B cell (primary cell): ENCODE data around the gene PCYOX1L. TPM values are rescaled to one million over a fixed set of nuclear protein-coding genes. Genes with fewer than 3 reads are reported as not detected.

Experiments used
- ATAC-seq: fragments of 200-7000 bp; cut with Tn5 transposase; one replicate; pipeline ENCODE4 v1.10.0; 2021; ENCODE audit warnings: low read depth, mild to moderate bottlenecking, moderate number of reproducible peaks, moderate library complexity
- CTCF ChIA-PET: fragments of 350-600 bp; sonication (Branson Sonifier 250); formaldehyde crosslinking; loops from one replicate; lab custom pipeline; 2021; ENCODE audit warnings: antibody characterized with exemption, inconsistent platforms; lab: Charles Lee
- POLR2A ChIA-PET: fragments of 350-600 bp; sonication (Branson Sonifier 250); formaldehyde crosslinking; loops from one replicate; lab custom pipeline; 2021; ENCODE audit warnings: antibody characterized with exemption; lab: Charles Lee
- DNase-seq: peaks from one replicate; pipeline ENCODE4 v3.0.0; 2013
- H2AFZ ChIP-seq: 2 replicates; pipeline ENCODE4 v1.6.1; 2012; ENCODE audit warnings: mild to moderate bottlenecking, low read depth, low read length; ENCODE audit not compliant: insufficient read depth, poor library complexity, severe bottlenecking
- H3K27ac ChIP-seq, 2 donors: 1 replicate in 1 of 2; 2 replicates in 1 of 2; pipeline ENCODE4 v1.5.1; 2012 to 2013; ENCODE audit warnings: low read length in 2 of 2, mild to moderate bottlenecking in 2 of 2, moderate library complexity in 1 of 2
- H3K27me3 ChIP-seq, 4 experiments: fragments of 200-600 bp in 1 of 4; sonication (generic) in 1 of 4; replicated peaks in 1 of 4; 1 replicate in 2 of 4; 2 replicates in 2 of 4; pipeline versions ENCODE4 v1.6.1 to v1.7.0; 2013 to 2016; ENCODE audit warnings: low read length in 3 of 4, mild to moderate bottlenecking in 2 of 4, mixed read lengths in 1 of 4, moderate library complexity in 1 of 4; ENCODE audit not compliant: insufficient read depth in 4 of 4, control insufficient read depth in 3 of 4; ENCODE audit errors: control extremely low read depth in 1 of 4
- H3K36me3 ChIP-seq, 2 experiments: replicated peaks in 1 of 2; 1 replicate in 1 of 2; 2 replicates in 1 of 2; pipeline versions ENCODE4 v1.6.1 to v1.7.1; 2013; ENCODE audit warnings: low read length in 1 of 2; ENCODE audit not compliant: insufficient read depth in 2 of 2, control insufficient read depth in 1 of 2; ENCODE audit errors: control extremely low read depth in 1 of 2, extremely low read depth in 1 of 2
- H3K4me1 ChIP-seq, 2 donors: fragments of 200-600 bp in 1 of 2; sonication (generic) in 1 of 2; 1 replicate in 1 of 2; 2 replicates in 1 of 2; pipeline versions ENCODE4 v1.5.1 to v1.6.1; 2013 to 2017; ENCODE audit warnings: low read length in 2 of 2; ENCODE audit not compliant: control insufficient read depth in 2 of 2, insufficient read depth in 2 of 2
- H3K4me2 ChIP-seq: replicated peaks from 2 replicates; pipeline ENCODE3; 2012; ENCODE audit warnings: mild to moderate bottlenecking, low read depth, low read length; ENCODE audit not compliant: poor library complexity, severe bottlenecking
- H3K4me3 ChIP-seq, 5 experiments: fragments of 200-600 bp in 1 of 5; sonication (generic) in 1 of 5; 1 replicate in 3 of 5; 2 replicates in 2 of 5; pipeline versions ENCODE4 v1.5.1 to v1.7.0; 2011 to 2016; ENCODE audit warnings: low read length in 4 of 5, mild to moderate bottlenecking in 4 of 5, low read depth in 2 of 5, control low read depth in 1 of 5, moderate library complexity in 1 of 5; ENCODE audit not compliant: insufficient read depth in 1 of 5; ENCODE audit errors: control extremely low read depth in 1 of 5, extremely low read depth in 1 of 5
- H3K79me2 ChIP-seq: fragments of 200-600 bp; sonication (generic); one replicate; pipeline ENCODE4 v1.6.0; 2016; ENCODE audit warnings: low read length; ENCODE audit not compliant: control insufficient read depth, insufficient read depth
- H3K9ac ChIP-seq: fragments of 200-600 bp; sonication (generic); 2 replicates; pipeline ENCODE4 v1.6.1; 2017; ENCODE audit warnings: mild to moderate bottlenecking, low read length, moderate library complexity
- H3K9me3 ChIP-seq, 3 donors: one replicate each; pipeline versions ENCODE4 v1.6.1 to v1.7.1; 2013; ENCODE audit warnings: low read length in 2 of 3; ENCODE audit not compliant: control insufficient read depth in 2 of 3, insufficient read depth in 1 of 3; ENCODE audit errors: control extremely low read depth in 1 of 3
- H4K20me1 ChIP-seq: 2 replicates; pipeline ENCODE4 v1.6.0; 2012; ENCODE audit warnings: mild to moderate bottlenecking, low read length; ENCODE audit not compliant: insufficient read depth, control insufficient read depth, poor library complexity, severe bottlenecking
- H3K27ac Mint-ChIP-seq: one replicate; pipeline ENCODE4 v1.8.0; 2021; ENCODE audit warnings: mixed read lengths
- H3K27me3 Mint-ChIP-seq: one replicate; pipeline ENCODE4 v1.8.0; 2021; ENCODE audit warnings: mixed read lengths
- H3K4me1 Mint-ChIP-seq: one replicate; pipeline ENCODE4 v1.8.0; 2021; ENCODE audit warnings: mixed read lengths
- H3K4me3 Mint-ChIP-seq: one replicate; pipeline ENCODE4 v1.8.0; 2021; ENCODE audit warnings: mixed read lengths
- H3K9me3 Mint-ChIP-seq: one replicate; pipeline ENCODE4 v1.8.0; 2022; ENCODE audit warnings: mixed read lengths; ENCODE audit not compliant: insufficient read depth
- EZH2 ChIP-seq: IDR thresholded peaks from 2 replicates; pipeline ENCODE4 v1.6.1; 2012; ENCODE audit warnings: borderline replicate concordance, low read depth, mild to moderate bottlenecking, moderate library complexity, low read length; ENCODE audit not compliant: insufficient read depth, poor library complexity, severe bottlenecking
- WGBS: methylation state at CpG from one replicate; pipeline ENCODE4 v1.1.5; 2013; ENCODE audit warnings: missing lambda C conversion rate; ENCODE audit not compliant: insufficient coverage; 5-methylcytosine and 5-hydroxymethylcytosine counted together
- intact Hi-C: fragments of 100-400 bp; cut with micrococcal nuclease; formaldehyde crosslinking; loops from one replicate; pipeline ENCODE4 v1.10.0; 2022
- polyA plus RNA-seq: library from polyadenylated mRNA; depleted of rRNA; stranded (reverse); fragments of >200 nt; gene quantifications from 2 replicates; pipeline ENCODE4 v1.2.3, GENCODE V29; 2012
- total RNA-seq, 2 donors: library from RNA; stranded (reverse); fragments of 120-200 nt in 1 of 2; gene quantifications; 1 replicate in 1 of 2; 2 replicates in 1 of 2; pipeline versions ENCODE4 v1.2.3 to v1.2.4, GENCODE V29; 2013 to 2022
- TF ChIP-seq, protein P1 (sequence below): fragments of 200-600 bp; IDR thresholded peaks from one replicate; pipeline ENCODE4 v1.8.0; 2022; ENCODE audit warnings: antibody characterized with exemption, mild to moderate bottlenecking

Gene PCYOX1L
- total and polyA plus RNA-seq, 2 donors (not counting 1 experiment from before 2014, with no cell fraction given), result 11.7 to 19.4 TPM

DNA sequence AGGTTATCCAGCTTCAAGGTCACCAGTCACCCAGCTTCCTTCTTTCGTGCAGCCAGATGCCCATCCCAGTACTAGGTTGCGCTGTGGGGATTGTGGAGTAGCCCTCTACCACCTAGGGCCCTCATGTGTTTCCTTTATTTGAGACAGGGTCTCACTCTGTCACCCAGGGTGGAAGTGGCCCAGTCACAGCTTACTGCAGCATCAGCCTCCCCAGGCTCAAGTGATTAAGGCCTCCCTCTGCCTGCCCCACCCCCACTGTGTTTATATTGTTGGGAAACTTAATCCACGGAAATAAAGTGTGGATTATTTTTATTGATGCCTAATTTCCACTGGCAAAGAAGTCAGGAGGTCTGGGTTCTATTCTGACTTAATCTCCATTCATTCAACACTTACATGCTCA lies 17.0 kb downstream of the PCYOX1L start:
- Mint-ChIP-seq H3K27me3 (no peaks in the 10 kb centered on the region), H3K4me3 (no peak overlapping the region), H3K27ac (no peak overlapping the region), H3K4me1 (peaks cover 4% of the 10 kb centered on the region), H3K9me3 (no peaks in the 10 kb centered on the region)
- Histone ChIP-seq H4K20me1 (no peaks in the 10 kb centered on the region), H3K4me1 (no peaks in the 10 kb centered on the region), H3K36me3 (no peaks in the 10 kb centered on the region), H3K79me2 (no peaks in the 10 kb centered on the region), H3K4me2 (no peak overlapping the region), H3K27ac (no peak overlapping the region), H3K4me3 (no peak overlapping the region), H3K27me3 (no peaks in the 10 kb centered on the region), H2AFZ (no peak overlapping the region), H3K9me3 (no peaks in the 10 kb centered on the region), H3K9ac (no peak overlapping the region)
- ChIA-PET POLR2A (no interaction called here), CTCF (interaction anchor here (1.6 to 3.1 kb wide), 3 partner anchors 58 to 190 kb away, joined by 3 to 10 read pairs (median 8); no protein-coding TSS in a partner anchor)
- 100% methylated on average over 1 of the region's 3 CpGs for WGBS
- ATAC-seq (no peak), DNase-seq (no peak)
- TF ChIP-seq, protein P1, sequence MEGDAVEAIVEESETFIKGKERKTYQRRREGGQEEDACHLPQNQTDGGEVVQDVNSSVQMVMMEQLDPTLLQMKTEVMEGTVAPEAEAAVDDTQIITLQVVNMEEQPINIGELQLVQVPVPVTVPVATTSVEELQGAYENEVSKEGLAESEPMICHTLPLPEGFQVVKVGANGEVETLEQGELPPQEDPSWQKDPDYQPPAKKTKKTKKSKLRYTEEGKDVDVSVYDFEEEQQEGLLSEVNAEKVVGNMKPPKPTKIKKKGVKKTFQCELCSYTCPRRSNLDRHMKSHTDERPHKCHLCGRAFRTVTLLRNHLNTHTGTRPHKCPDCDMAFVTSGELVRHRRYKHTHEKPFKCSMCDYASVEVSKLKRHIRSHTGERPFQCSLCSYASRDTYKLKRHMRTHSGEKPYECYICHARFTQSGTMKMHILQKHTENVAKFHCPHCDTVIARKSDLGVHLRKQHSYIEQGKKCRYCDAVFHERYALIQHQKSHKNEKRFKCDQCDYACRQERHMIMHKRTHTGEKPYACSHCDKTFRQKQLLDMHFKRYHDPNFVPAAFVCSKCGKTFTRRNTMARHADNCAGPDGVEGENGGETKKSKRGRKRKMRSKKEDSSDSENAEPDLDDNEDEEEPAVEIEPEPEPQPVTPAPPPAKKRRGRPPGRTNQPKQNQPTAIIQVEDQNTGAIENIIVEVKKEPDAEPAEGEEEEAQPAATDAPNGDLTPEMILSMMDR, result no peak
- no peak for TF ChIP-seq EZH2
- intact Hi-C loops, result no loop called here

DNA sequence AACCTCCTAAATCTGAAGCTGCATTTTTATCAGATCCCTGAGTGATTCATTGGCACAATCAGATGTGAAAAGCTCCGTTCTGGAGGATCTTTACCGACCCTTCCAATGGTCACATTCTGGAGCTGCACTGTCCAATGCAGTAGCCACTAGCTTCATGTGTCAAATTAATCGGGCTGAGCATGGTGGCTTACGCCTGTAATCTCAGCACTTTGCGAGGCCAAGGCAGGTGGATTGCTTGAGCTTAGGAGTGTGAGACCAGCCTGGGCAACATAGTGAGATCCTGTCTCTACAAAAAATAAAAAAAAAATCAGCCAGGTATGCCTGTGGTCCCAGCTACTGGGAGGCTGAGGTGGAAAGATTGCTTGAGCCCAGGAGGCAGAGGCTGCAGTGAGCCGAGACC lies 17.6 kb downstream of the PCYOX1L start:
- Histone ChIP-seq H3K4me3 (no peak overlapping the region), H3K9ac (no peak overlapping the region), H3K4me1 (no peaks in the 10 kb centered on the region), H3K27me3 (no peaks in the 10 kb centered on the region), H4K20me1 (no peaks in the 10 kb centered on the region), H3K36me3 (no peaks in the 10 kb centered on the region), H3K9me3 (peaks cover 0 to 2% (median 0%) of the 10 kb centered on the region in 3 donors), H2AFZ (no peak overlapping the region), H3K4me2 (no peak overlapping the region), H3K27ac (no peak overlapping the region), H3K79me2 (no peaks in the 10 kb centered on the region)
- TF ChIP-seq EZH2, result no peak
- TF ChIP-seq, protein P1, result no peak
- ChIA-PET POLR2A (no interaction called here), CTCF (interaction anchor here (1.0 to 3.1 kb wide), 3 partner anchors 59 to 189 kb away, joined by 3 to 10 read pairs (median 3); no protein-coding TSS in a partner anchor)
- ATAC-seq (no peak), DNase-seq (no peak)
- intact Hi-C loops, result no loop called here
- WGBS, result 97% methylated on average over 5 of the region's 6 CpGs
- no peaks in the 10 kb centered on the region for H3K27me3 Mint-ChIP-seq
- no peaks in the 10 kb centered on the region for H3K9me3 Mint-ChIP-seq
- H3K27ac Mint-ChIP-seq, result no peak overlapping the region
- H3K4me1 Mint-ChIP-seq, result peaks cover 4% of the 10 kb centered on the region
- H3K4me3 Mint-ChIP-seq, result no peak overlapping the region
